HepG2 (cell line): Measurements from ENCODE around the gene CCDC148. TPM values are rescaled to one million over a fixed set of nuclear protein-coding genes. Genes with fewer than 3 reads are reported as not detected.

Experiments
- ARNTL ChIP-seq: sonication (generic); formaldehyde crosslinking; IDR thresholded peaks from 2 replicates; pipeline ENCODE4 v1.4.0; 2020; ENCODE audit warnings: mild to moderate bottlenecking, missing genetic modification reagents
- HINFP ChIP-seq: sonication (generic); formaldehyde crosslinking; IDR thresholded peaks from 2 replicates; pipeline ENCODE4 v1.4.0; 2020; ENCODE audit warnings: low read depth, mild to moderate bottlenecking, missing genetic modification reagents
- HOXD1 ChIP-seq: sonication (generic); formaldehyde crosslinking; IDR thresholded peaks from 2 replicates; pipeline ENCODE4 v1.5.0; 2020; ENCODE audit warnings: missing genetic modification reagents
- KDM5B ChIP-seq: sonication (generic); formaldehyde crosslinking; IDR thresholded peaks from 2 replicates; pipeline ENCODE4 v1.4.0; 2020; ENCODE audit warnings: missing genetic modification reagents, mild to moderate bottlenecking, borderline replicate concordance
- KDM6A ChIP-seq: IDR thresholded peaks from 2 replicates; pipeline ENCODE4 v1.6.1; 2016; ENCODE audit warnings: low read depth
- MIER2 ChIP-seq: IDR thresholded peaks from 2 replicates; pipeline ENCODE4 v1.6.1; 2016; ENCODE audit warnings: missing biosample characterization, missing genetic modification reagents
- RNF219 ChIP-seq: sonication (generic); formaldehyde crosslinking; IDR thresholded peaks from 2 replicates; pipeline ENCODE4 v1.5.0; 2020; ENCODE audit warnings: mild to moderate bottlenecking, missing genetic modification reagents
- TFDP1 ChIP-seq: IDR thresholded peaks from 2 replicates; pipeline ENCODE4 v1.6.1; 2016; ENCODE audit warnings: missing compliant biosample characterization, missing genetic modification reagents, borderline replicate concordance
- ZNF10 ChIP-seq: sonication (generic); formaldehyde crosslinking; IDR thresholded peaks from 2 replicates; pipeline ENCODE4 v1.4.0; 2020; ENCODE audit warnings: mild to moderate bottlenecking, low read depth, missing genetic modification reagents, borderline replicate concordance
- ZNF296 ChIP-seq: sonication (generic); formaldehyde crosslinking; conservative IDR thresholded peaks from 2 replicates; pipeline ENCODE4 v1.5.0; 2020; ENCODE audit warnings: mild to moderate bottlenecking, missing genetic modification reagents
- ZNF407 ChIP-seq: sonication (generic); formaldehyde crosslinking; IDR thresholded peaks from one replicate; pipeline ENCODE4 v1.5.1; 2020; ENCODE audit warnings: mild to moderate bottlenecking, missing genetic modification reagents; ENCODE audit errors: not compliant biosample characterization
- ZNF670 ChIP-seq: sonication (generic); formaldehyde crosslinking; IDR thresholded peaks from 2 replicates; pipeline ENCODE4 v1.8.0; 2022; ENCODE audit warnings: mild to moderate bottlenecking, missing genetic modification reagents, borderline replicate concordance
- polyA plus RNA-seq, 8 experiments: library from polyadenylated mRNA; depleted of rRNA in 3 of 8; stranded (reverse) in 7 of 8; unstranded in 1 of 8; fragments of >200 nt; fragmentation: Illumina TruSeq in 4 of 8; extraction: Trizol in 4 of 8; gene quantifications; 2 replicates each; pipeline versions ENCODE4 v1.2.1 to v1.2.3, GENCODE V29; 2011 to 2016; ENCODE audit warnings: low read depth in 4 of 8, missing spikeins in 1 of 8, mixed read lengths in 1 of 8; ENCODE audit not compliant: insufficient read depth in 1 of 8
- total RNA-seq, 5 experiments: library from RNA; depleted of rRNA; stranded (reverse); fragments of >200 nt; fragmentation: Illumina TruSeq; extraction: Trizol; gene quantifications; 2 replicates each; pipeline ENCODE4 v1.2.3, GENCODE V29; 2016; ENCODE audit warnings: low read depth in 1 of 5

Gene CCDC148
- total and polyA plus RNA-seq, 2 of the 13 experiments (the other 11 are each of a cell fraction or from before 2014, with no cell fraction given), result 0.30 to 0.49 TPM

- TF ChIP-seq ZNF407, result peak; percentile 42
- peak; percentile 92 for TF ChIP-seq TFDP1 (CRISPR knock-in tag)
- no peak for TF ChIP-seq HINFP (CRISPR knock-in tag)
- TF ChIP-seq ZNF296, result no peak
- no peak for TF ChIP-seq KDM6A
- TF ChIP-seq ZNF10 (CRISPR knock-in tag), result no peak
- TF ChIP-seq ZNF670, result no peak
- TF ChIP-seq RNF219 (CRISPR knock-in tag), result no peak
- TF ChIP-seq ARNTL (CRISPR knock-in tag), result no peak
- TF ChIP-seq MIER2, result no peak
- TF ChIP-seq HOXD1 (CRISPR knock-in tag), result no peak
- no peak for TF ChIP-seq KDM5B (CRISPR knock-in tag)
These were observed at the start of gene CCDC148, which contains the start of gene PKP4 (continued) for GRCh38 chr2:158456309-158457066.
